NCI-H524 treated with DMSO at 0.1 percent for 48 hours (cell line): ENCODE data around the gene PDE6G.

Experiments
- DNase-seq: peaks from one replicate; lab custom pipeline; 2025; lab: John Stamatoyannopoulos, UW

The PDE6G gene

DNA sequence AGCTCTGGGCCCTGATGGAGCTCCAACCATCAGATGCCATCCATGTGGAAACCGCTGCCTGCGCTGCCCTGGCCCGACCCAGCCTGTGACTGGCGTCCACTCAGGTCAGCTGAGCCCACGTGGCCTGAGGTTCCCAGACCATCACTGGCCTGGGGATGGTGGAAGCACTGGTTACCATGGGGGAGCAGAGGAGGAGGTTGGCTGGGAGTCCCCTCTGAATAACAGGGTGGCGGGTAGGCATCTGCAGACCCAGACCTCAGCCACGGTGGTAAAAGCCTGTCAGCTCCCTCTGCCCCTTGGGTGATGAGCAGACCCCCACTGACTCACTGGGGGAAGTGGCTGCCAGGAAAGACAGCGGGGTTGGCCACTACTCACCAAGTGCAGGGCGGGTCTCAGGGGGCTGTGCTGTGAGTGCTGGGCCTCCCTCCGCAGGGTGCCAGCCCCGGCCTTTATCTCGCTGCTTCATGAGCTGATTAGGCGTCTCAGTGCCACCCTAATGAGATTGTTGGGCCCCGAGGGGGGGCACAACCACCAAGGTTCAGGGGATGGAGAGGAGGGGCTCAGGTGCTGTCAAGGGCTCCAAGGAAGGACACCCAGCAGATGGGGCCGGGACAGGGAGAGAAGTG, at the start of gene PDE6G:
Gene PDE6G, minus strand, starts transcription at position 425 of the 626 bp plus-strand sequence. CDS start 3,237 bp downstream, outside the sequence.
- DNase-seq: no peak

DNA sequence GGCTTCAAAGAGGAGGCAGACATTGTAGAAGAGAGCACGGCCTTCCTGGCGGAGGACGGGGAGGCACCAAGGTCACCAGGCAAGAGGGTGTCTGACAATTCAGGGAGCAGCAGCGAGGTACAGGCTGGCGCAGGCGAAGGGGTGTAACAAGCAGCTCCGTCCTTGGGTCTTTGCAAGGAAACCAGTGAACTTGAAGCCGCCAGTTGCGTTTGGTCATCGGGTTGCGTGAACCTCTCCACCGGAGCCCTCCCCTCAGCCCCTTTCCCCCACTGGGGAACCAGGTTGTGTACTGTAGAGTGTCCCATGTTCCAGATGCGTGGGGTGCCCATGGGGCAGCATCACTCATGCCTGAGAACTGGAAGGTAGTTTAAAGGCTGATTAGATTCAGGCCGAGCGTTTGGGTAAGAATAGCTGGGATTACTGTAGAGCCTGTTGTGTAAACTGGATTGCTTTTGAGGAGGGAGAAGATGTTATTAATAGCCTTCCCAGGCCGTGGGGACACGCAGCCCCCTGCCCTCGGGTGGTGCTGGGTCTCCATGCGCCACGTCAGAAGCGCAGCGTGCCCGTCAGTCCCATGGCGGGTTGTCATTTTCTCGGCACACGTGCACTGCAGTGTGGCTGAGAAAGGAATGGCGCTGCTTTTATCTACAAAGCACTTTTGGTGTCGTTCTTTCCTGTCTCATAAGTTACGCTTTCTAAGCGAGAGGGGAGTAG, 49.3 kb upstream of the PDE6G start:
- no peak for DNase-seq

DNA sequence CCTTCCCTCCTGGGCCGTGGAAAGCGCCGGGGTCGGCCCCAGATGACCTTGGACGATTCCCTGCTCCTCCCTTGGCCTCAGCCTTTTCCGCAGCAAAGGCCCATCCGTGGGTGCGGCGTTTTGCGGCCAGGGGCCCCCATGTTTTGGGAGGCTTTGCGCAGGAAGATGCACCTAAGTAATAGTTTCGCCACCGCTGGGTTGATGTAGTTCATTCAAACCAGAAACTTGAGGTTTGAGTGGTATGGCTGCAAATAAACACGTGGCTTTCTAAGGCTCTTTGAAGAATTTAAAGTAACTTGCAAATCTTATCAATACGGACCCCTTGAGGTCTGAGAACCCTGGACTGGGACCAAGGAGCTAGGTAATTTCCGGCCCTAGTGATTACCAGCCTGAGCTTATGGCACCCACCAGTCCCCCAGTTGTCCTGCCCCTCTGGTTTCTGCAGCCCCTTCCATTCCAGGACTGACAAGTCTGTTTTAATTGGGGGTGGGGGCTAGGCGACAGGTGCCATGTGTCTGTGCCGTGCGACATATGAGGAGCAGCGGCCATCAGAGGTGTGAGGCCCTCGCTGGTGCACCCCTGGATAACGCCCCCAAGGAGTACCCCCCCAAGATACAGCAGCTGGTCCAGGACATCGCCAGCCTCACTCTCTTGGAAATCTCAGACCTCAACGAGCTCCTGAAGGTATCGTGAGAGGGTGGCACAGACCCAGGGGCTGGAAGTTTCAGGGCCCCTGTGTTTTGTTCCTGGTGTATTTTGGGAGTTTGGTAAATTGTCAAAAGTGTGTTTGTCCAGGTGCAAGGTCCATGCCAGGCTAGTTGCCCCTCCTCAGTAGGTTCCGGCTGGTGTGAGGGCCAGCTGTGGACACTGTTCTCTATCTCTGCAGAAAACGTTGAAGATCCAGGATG, 47.7 kb upstream of the PDE6G start:
- DNase-seq: no peak

DNA sequence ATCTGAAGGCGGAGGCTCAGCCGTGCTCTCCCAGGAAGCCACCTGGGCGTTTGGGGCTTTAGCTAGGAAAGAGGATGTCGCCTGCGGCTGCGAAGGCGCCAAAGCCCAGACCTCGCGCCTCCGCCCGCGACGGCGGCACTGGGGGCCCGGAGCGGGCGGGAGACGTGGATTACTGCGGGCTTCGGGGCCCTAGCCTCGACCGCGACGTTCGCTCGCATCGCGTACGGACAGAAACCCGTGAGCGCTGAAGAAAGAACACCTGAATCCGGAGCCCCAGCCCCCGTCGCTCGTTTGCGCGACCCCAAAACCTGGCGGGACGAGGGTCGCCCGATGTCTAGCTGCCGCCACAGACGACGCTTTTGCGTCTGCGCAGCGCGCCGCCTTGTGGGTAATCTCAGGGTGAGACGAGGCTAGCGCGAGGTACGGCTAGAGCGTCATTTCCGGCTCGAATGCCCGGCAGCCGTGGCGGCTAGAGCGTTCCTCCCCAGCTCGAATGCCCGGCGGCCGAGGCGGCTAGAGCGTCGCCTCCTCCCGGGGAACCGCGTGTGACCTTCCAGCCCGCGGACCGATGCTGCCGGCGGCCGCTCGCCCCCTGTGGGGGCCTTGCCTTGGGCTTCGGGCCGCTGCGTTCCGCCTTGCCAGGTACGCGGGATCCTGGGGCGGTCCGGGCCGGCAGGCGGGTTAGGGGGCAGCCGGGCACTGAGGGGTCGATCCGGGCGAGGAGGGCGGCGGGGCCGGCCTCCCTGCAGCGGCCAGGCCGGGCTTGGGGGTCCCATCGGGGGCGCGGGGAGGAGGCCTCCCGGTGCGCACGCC, 46.8 kb upstream of the PDE6G start, which contains the start of gene MRPL12:
Gene MRPL12, plus strand, starts transcription at position 434 of the 813 bp plus-strand sequence. Its CDS starts 135 bp downstream, at position 569.
- DNase-seq: peak; percentile 89

DNA sequence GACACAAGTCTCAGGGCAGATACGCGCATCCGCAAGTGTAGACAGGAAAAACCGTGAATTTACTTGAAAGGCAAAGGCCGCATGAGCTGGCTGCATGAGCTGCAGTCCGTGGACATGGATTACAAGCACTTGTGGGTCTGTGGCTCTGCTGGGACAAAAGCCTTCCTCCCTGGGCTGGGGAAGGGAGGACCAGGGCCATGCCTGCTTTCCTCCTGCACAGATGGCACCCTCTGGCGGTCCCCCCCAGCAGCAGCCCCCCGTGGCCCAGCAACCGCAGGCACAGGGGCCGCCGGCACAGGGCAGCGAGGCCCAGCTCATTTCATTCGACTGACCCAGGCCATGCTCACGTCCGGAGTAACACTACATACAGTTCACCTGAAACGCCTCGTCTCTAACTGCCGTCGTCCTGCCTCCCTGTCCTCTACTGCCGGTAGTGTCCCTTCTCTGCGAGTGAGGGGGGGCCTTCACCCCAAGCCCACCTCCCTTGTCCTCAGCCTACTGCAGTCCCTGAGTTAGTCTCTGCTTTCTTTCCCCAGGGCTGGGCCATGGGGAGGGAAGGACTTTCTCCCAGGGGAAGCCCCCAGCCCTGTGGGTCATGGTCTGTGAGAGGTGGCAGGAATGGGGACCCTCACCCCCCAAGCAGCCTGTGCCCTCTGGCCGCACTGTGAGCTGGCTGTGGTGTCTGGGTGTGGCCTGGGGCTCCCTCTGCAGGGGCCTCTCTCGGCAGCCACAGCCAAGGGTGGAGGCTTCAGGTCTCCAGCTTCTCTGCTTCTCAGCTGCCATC, 45.1 kb upstream of the PDE6G start:
- DNase-seq: no peak

DNA sequence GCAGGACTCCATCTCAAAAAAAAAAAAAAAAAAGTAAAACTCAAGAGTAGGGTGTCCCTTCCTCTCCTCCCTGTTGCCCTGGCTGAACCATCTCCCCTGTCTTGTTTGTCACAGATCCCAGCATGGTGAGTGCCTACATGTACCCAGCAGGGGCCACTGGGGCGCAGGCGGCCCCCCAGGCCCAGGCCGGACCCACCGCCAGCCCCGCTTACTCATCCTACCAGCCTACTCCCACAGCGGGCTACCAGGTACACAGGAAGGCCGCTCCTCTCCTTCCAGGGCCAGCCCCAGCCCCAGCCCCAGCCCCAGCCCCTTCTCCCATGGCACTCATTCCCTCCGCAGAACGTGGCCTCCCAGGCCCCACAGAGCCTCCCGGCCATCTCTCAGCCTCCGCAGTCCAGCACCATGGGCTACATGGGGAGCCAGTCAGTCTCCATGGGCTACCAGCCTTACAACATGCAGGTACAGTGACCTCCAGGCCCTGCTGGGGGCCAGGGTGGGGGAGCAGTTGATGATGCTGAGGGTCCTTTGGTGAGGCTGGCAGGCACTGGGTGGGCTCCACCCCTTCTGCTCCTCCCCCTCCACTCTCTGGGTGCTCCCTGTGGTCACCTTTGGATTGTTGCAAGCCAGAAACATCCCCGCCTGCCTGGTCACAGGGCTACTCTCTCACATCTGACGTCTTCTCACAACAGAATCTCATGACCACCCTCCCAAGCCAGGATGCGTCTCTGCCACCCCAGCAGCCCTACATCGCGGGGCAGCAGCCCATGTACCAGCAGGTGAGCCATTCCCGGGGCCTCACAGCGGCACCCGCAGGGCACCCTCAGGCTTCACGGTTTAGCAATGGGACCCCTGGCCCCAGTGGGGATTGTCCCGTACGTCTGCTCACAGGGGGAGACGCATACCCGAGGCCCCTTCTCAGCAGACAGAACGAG, 44.3 kb upstream of the PDE6G start:
- no peak for DNase-seq

DNA sequence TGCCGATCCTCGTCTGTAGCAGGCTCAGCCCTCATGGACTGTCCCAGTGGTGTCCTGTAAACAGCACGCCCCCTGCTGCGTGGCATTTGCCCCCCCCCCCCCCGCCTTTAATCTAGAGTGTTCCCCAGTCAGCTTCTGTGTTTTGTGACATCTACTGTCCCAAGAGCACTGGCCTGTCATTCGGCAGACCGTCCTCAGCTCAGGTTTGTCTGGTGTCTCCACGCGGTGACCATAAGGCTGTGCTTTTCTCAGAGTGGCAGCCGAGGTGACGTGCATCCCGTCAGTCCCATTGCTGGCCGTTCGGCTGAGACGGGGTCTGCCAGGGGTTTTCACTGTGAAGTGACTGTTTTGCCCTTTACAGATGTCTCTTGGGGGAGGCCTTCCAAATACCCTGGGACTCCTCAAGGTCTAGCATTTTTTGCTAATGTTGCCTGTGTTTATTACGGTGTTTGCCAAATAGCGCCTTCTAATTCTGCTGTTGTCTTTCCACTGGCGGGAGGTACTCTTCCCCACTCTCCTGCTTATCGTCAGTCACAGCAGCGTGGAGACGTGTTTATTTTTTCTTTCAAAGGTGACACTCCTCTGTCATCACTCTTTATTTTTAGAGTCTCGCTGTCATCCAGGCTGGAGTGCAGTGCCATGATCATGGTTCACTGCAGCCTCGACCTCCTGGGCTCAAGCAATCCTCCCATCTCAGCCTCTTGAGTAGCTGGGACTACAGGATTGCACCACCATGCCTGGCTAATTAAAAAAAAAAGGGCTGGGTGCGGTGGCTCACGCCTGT, 41.1 kb upstream of the PDE6G start:
- no peak for DNase-seq

DNA sequence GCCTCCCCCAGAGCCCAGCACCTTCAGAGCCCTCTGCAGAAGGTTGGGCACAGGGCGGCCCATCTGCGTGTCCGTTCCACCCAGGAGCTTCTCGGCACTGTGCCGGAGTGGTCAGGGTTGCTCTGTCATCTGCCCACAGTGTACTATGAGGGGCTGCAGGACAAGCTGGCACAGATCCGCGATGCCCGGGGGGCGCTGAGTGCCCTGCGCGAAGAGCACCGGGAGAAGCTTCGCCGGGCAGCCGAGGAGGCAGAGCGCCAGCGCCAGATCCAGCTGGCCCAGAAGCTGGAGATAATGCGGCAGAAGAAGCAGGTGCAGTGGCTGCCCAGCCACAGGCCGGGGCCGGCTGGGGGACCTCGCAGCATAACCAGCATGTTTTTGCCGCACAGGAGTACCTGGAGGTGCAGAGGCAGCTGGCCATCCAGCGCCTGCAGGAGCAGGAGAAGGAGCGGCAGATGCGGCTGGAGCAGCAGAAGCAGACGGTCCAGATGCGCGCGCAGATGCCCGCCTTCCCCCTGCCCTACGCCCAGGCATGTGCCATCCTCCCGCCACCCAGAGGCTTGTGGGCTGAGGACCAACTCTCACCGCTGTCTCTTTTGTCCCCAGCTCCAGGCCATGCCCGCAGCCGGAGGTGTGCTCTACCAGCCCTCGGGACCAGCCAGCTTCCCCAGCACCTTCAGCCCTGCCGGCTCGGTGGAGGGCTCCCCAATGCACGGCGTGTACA, 40.0 kb upstream of the PDE6G start:
- no peak for DNase-seq

DNA sequence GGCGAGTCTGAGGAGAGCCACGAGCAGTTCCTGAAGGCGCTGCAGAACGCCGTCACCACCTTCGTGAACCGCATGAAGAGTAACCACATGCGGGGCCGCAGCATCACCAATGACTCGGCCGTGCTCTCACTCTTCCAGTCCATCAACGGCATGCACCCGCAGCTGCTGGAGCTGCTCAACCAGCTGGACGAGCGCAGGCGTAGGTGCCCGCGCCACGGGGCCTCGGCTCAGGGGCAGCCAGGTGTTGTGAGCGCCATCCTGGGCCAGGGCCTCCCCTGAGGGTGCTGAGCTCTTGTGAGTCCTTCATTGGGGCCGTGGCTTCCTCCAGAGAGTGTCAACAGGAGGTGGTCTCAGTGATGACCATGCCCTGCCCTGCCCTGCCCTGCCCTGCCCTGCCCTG, 39.5 kb upstream of the PDE6G start:
- no peak for DNase-seq

DNA sequence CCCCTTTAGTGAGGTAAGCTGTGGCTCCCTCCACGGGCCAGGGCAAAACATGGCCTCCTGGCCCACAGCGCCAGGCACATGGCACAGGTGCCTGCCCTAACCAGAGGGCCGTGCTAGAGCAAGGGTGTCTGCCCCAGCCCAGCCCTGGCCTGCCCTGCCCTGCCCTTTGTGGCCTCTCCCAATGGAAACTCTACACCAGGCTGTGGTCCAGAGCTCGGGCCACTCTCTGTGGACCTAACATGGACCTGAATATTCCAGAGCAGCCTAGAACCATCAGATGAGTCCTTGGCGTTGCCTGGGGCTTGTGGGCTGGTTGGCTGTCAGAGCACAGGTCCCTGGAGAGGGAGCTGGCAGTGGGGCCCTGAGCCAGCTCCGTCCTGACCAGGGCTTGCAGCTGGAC, 38.9 kb upstream of the PDE6G start:
- no peak for DNase-seq

DNA sequence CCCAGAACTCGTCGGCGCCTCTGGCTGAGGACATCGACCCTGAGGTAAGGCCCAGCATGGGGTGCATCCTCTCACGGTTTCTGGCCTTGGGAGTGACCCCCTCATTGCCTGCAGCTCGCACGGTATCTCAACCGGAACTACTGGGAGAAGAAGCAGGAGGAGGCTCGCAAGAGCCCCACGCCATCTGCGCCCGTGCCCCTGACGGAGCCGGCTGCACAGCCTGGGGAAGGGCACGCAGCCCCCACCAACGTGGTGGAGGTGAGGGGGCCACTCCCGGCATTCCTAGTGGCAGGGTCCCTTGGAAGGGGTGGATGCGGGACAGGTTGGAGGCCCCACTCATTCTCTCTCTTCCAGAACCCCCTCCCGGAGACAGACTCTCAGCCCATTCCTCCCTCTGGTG, 38.5 kb upstream of the PDE6G start:
- no peak for DNase-seq

DNA sequence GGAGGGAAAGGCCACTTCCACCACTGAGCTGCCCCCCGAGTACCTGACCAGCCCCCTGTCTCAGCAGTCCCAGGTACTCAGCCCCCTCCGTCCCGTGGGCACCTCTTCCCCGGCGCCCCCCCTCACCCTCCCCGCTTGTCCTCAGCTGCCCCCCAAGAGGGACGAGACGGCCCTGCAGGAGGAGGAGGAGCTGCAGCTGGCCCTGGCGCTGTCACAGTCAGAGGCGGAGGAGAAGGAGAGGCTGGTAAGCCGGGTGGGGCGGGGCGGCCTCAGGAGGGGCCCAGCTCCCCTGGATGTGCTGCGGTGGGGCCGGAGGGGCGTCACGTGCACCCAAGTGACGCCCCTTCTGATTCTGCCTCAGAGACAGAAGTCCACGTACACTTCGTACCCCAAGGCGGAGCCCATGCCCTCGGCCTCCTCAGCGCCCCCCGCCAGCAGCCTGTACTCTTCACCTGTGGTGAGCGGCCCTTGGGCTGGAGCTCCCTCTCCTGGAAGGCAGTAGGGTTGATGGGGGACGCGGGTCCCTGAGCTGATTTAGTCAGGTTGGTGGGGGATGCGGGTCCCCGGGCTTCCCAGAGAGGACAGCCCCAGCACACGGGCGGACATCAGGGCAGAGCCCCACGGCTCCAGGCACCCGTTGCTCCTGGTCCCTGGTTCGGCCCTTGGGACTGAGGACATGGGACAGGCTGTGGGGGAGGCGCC, 37.3 kb upstream of the PDE6G start:
- DNase-seq: no peak

DNA sequence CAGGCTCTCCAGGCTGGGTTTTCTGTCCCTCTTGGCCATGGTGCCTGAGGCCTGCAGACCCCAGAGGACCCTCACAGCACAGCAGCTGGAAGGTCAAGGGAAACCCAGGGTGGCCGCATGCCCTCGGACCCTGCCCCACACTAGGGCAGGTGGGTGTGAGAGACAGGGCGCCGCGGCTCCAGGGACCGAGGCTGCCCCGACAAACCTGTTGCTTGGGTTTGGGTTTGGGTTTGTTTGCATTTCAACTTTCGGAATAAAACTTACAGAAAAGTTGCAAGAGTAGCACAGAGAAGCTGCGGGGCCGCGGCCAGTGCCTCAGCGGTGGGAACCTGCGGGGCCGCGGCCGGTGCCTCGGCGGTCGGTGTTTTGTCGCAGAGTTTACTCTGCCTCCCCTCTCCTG, 35.3 kb upstream of the PDE6G start:
- no peak for DNase-seq

DNA sequence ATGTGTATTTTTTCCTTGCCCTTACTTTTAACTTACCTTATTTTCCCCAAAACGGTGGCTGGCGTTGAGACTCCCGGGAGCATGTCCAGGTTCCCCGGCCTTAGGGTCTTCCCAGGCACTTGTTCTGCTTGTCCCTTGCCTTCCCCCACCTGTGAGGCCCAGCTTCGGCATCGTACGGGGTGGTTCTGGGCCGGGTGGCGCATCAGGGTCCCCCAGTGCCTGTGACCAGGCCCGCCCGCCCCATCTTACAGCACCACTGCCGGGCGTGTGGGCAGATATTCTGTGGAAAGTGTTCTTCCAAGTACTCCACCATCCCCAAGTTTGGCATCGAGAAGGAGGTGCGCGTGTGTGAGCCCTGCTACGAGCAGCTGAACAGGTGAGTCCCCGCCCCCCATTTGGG, 34.9 kb upstream of the PDE6G start:
- no peak for DNase-seq

DNA sequence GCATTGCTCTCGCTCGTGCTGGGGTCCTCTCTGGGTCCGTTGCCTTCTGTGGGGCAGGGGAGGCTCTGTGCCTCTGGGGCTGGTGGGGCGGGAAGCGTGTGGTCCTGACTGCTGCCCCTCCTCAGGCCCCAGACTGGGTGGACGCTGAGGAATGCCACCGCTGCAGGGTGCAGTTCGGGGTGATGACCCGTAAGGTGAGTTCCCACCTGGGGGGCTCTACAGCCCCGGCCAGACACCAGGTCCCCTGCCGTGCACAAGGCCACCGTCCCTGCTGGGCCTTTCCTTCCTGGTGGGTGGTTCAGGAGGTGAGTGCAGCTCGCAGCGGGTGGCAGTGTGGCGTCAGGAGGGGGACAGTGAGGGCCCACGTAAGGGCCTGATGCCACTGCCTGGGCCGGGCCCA, 34.2 kb upstream of the PDE6G start:
- no peak for DNase-seq

DNA sequence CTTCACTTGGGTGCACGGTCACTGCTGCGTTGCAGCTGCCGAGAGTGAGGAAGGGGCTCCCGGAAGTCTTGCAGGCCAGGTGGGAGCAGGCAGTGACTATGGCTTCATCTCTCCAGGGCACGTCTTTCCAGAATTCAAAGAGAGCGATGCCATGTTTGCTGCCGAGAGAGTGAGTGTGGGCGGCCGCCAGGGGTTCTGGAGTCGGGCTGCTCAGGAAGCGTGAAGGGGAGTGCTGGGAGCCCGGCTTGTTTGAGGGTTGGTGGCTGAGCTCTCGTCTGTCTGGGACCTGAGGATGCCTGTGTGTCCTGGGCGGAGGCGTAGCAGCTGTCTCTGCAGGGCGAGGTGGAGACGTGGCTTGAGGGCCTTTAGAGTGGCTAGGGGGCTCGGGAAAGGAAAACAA, 33.7 kb upstream of the PDE6G start:
- no peak for DNase-seq

DNA sequence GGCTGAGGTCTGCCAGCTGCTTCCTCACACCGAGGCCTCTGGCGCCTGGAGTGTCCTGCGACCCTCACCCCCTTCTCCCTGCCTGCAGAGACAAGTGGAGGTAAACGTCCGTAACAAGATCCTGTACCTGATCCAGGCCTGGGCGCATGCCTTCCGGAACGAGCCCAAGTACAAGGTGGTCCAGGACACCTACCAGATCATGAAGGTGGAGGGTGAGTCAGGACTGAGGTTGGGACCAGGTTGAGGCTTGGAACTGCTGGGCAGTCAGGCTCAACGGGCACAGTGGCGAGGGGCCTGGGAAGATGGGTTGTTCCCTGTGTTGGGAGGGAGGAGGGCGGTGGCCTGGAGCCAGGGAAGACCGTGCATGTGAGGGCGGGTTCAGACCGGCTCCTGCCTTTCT, 32.3 kb upstream of the PDE6G start:
- DNase-seq: no peak
